NCI-H146 treated with DMSO at 0.1 percent for 48 hours (cell line): ENCODE measurements around the gene USP14.

Source experiments
- DNase-seq: peaks from one replicate; lab custom pipeline; 2025; ENCODE audit not compliant: unreplicated experiment; lab: John Stamatoyannopoulos, UW

The USP14 gene

GRCh38 chr18:225745-226144 lies 67.4 kb downstream of the USP14 start:
- no peak for DNase-seq

- no peak for DNase-seq
These were observed 69.0 kb downstream of the USP14 start for GRCh38 chr18:227374-227773.

GRCh38 chr18:227902-228301 lies 69.5 kb downstream of the USP14 start:
- DNase-seq: no peak

DNA sequence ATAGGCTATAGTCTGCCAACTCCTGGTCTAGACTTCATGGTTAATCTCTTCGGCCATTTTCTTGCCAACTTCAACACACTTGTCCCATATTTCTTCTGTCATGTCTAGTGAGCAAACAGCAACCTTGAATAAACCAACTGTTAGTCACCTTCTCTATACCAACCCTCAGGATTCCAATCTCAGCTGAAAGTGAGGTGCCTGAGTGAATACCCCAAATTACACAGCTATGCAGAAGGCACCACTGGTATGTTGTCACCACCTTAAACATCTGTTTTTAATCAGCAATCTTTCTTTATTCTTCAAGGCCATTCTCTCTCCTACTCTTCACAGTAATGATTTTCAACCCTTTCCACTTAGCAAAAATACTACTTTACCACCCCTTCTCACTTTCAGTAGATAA lies 70.2 kb downstream of the USP14 start:
- DNase-seq: no peak

- no peak for DNase-seq
These were observed 73.2 kb downstream of the USP14 start for GRCh38 chr18:231563-231962.

- no peak for DNase-seq
These were observed 81.8 kb downstream of the USP14 start for GRCh38 chr18:240175-240574.

DNA sequence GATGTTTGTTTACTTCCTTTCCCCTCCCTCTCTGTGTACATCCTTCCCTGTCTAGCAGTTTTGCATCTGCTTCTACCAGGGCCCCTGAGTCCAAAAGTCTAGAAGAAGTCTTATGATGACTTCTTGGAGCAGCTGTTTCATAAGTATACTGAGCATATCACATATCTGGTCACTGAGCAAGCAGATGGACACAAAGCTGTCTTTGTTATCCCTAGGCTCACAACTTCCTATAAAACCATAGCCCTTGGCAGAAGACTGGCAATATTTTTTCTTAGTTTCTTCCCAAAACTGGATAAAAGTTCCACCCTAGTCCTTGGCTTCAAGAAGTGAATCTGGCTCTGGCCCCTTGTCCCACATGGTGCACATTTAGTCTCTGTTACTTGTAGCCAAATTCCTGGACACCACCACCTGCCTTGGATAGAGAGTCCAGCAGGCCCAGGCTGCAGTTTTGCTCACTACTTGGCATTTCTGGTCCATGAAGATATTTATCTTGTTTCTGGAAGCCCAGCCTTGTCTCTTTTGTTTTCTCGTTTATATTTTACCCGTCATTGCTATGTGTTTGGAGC lies 87.0 kb downstream of the USP14 start:
- no peak for DNase-seq

DNA sequence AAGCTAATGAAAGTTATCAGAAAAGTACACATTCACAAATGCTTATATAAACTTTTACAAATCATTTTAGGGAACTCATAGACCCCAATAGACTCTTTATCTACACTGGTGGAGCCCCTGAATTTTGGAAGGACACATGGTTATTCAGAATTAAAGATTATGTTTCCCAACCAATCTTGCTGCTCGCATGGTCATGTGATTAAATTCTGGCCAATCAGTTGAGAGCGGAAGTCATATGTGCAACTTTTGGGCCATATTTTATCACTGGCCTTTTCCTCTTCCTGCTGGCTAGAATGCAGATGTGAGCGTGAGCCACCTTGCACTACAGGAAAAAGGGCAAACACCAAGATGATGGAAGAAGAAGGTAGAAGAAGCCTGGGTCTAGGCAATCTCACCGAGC lies 89.7 kb downstream of the USP14 start:
- no peak for DNase-seq

DNA sequence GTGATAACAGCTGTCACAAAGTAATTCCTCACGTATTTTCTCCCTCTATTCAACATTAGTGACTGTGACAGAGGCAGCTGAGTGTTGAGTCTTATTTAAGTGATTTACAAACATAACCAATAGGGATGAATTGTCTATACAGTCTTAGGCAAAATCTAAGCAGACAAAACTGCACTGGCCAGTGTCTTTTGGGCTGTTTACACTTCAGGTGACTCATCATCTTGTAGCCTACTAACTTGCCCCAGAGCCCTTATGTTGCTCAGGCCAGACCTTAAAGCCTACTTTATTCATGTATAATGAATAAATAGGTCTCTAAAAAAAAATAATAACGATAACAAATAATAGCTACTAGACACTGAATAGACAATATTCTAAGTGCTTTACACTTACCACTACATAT lies 92.3 kb downstream of the USP14 start:
- DNase-seq: no peak

GRCh38 chr18:251572-251971 lies 93.2 kb downstream of the USP14 start:
- DNase-seq: no peak

GRCh38 chr18:253121-253520 lies 94.8 kb downstream of the USP14 start:
- no peak for DNase-seq

GRCh38 chr18:255171-255570 lies 96.8 kb downstream of the USP14 start:
- no peak for DNase-seq

- no peak for DNase-seq
These were observed 102.2 kb downstream of the USP14 start for GRCh38 chr18:260547-260946.

DNA sequence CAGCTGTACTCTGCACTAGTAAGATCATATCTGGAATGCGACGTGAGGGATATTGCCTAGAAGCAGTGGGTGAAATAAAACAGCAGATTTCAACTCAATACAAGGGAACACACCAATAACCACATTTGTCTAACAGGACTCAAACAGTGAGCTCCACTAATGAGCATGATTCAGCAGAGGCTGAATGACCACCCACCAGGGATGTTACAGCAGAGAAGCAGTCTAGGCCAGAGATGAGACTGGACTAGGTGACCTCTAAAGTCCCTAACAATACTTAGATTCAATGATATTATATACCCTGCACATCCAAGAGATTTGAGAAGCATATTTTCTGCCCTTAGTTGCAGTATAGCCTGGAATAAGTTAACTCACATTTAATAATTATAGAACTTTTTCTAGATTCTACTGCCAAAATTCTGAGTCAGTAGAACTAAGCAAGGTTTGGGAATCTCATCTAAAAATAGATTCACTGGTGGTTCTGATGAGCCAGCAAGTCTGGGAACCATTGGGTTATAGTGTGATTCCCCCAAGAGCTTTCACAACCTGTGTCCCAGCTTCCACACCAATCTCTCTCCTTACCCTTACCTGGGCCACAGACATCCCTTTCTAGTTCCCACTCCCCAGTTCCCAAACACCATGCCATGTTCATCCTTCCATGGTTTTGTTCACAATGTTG lies 103.2 kb downstream of the USP14 start:
- DNase-seq: no peak
